Smooth muscle cell (in vitro differentiated cells): ENCODE data around the gene MAP1A. TPM values are rescaled to one million over a fixed set of nuclear protein-coding genes. Genes with fewer than 3 reads are reported as not detected.

ENCODE experiments used
- DNase-seq: peaks from one replicate; lab custom pipeline; 2025; ENCODE audit not compliant: unreplicated experiment; lab: John Stamatoyannopoulos, UW
- H2AFZ ChIP-seq: fragments of 200-600 bp; sonication (generic); 2 replicates; pipeline ENCODE4 v1.6.0; 2016; ENCODE audit warnings: antibody characterized with exemption, low read depth, mild to moderate bottlenecking
- H3F3A ChIP-seq: fragments of 200-600 bp; sonication (generic); 2 replicates; pipeline ENCODE4 v1.6.0; 2017; ENCODE audit warnings: antibody characterized with exemption, low read depth
- H3K27ac ChIP-seq: fragments of 200-600 bp; sonication (generic); 2 replicates; pipeline ENCODE4 v1.5.1; 2016; ENCODE audit warnings: low read depth, mild to moderate bottlenecking
- H3K27me3 ChIP-seq: fragments of 200-600 bp; sonication (generic); 2 replicates; pipeline ENCODE4 v1.6.1; 2016; ENCODE audit warnings: low read depth, mild to moderate bottlenecking
- H3K36me3 ChIP-seq: fragments of 200-600 bp; sonication (generic); 2 replicates; pipeline ENCODE4 v1.5.1; 2016; ENCODE audit warnings: low read depth
- H3K4me1 ChIP-seq: fragments of 200-600 bp; sonication (generic); 2 replicates; pipeline ENCODE4 v1.5.1; 2016; ENCODE audit warnings: low read depth
- H3K4me2 ChIP-seq: fragments of 200-600 bp; sonication (generic); 2 replicates; pipeline ENCODE4 v1.6.0; 2016; ENCODE audit warnings: mild to moderate bottlenecking
- H3K4me3 ChIP-seq: fragments of 200-600 bp; sonication (generic); 2 replicates; pipeline ENCODE4 v1.5.1; 2016; ENCODE audit warnings: mild to moderate bottlenecking
- H3K79me2 ChIP-seq: fragments of 200-600 bp; sonication (generic); 2 replicates; pipeline ENCODE4 v1.6.0; 2016; ENCODE audit warnings: low read depth, mild to moderate bottlenecking
- H3K9ac ChIP-seq: fragments of 200-600 bp; sonication (generic); 2 replicates; pipeline ENCODE4 v1.6.0; 2016; ENCODE audit warnings: low read depth
- H3K9me3 ChIP-seq: fragments of 200-600 bp; sonication (generic); replicated peaks from 2 replicates; pipeline ENCODE4 v1.5.1; 2016; ENCODE audit warnings: low read depth
- H4K20me1 ChIP-seq: fragments of 200-600 bp; sonication (generic); 2 replicates; pipeline ENCODE4 v1.6.0; 2016; ENCODE audit warnings: low read depth
- WGBS: methylation state at CpG from one replicate; pipeline ENCODE4 v1.1.7; 2016; ENCODE audit warnings: low lambda C conversion rate; 5-methylcytosine and 5-hydroxymethylcytosine counted together
- polyA plus RNA-seq: library from polyadenylated mRNA; unstranded; fragments of >200 nt; fragmentation: Nextera tagmentation; extraction: Ambion mirVana; gene quantifications from 2 replicates; pipeline ENCODE4 v1.2.1, GENCODE V29; 2016
- total RNA-seq: library from RNA; depleted of rRNA; stranded (reverse); fragments of >200 nt; gene quantifications from 2 replicates; pipeline ENCODE4 v1.2.3, GENCODE V29; 2014
- TF ChIP-seq, protein P1 (sequence below): fragments of 200-600 bp; sonication (generic); IDR thresholded peaks from 2 replicates; pipeline ENCODE4 v1.5.1; 2017; ENCODE audit warnings: borderline replicate concordance, mild to moderate bottlenecking, antibody characterized with exemption; ENCODE audit not compliant: insufficient read depth, poor library complexity, severe bottlenecking

Gene MAP1A
- 25.9 and 27.1 TPM in 2 replicates for total RNA-seq
- 14.6 and 15.7 TPM in 2 replicates for polyA plus RNA-seq

DNA sequence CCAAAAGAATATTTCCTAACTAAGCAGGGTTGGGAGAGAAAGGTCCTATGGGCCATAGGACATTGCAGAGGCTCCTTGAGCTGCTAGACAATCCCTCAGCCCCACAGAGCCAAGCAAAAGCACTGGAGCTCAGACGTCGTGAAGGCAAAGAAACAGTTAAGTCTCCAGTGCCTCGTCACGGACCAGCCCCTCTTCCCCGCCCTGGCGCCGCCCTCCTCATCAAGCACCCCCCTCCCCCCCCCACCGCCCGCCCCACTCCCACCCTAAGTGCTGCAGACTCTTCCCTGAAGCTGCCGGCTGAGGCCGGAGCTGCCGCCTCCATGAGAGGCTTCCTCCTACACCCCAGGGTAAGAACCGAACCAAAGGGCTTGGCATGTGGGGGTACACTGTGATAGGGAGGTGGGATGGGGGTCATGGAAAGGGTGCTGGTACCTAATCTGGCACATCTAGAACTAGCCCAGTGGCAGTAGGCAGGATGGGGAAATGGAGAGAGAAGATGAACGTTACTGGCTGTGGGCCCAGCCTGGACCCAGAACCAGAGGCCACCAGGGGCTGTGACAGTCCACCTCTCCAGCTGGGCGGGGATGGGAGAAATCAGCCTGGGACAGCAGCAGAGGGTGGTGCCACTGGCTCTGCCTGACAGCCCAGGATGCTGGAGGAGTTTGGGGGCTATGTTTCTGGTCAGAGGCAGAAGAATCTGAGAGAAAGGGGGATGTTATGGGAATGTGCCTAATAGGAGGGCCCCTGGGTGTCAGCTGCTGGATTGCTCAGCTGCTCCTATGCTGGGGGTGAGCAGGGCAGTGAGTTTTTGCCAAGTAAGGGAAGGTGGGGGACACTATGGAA lies at the start of gene MAP1A:
TSS of gene MAP1A (plus strand) at position 255 of the 843 bp plus-strand sequence. CDS start 3,866 bp downstream, outside the sequence.
- Histone ChIP-seq H3K9ac (peak within 1 kb of the TSS; percentile 75), H3K4me3 (peak within 1 kb of the TSS; percentile 82), H3K4me1 (peaks cover 42% of the 10 kb centered on the region), H3K36me3 (peaks cover 5% of the 10 kb centered on the region), H3K4me2 (peak within 1 kb of the TSS; percentile 99), H3K79me2 (peaks cover 12% of the 10 kb centered on the region), H3K27me3 (no peaks in the 10 kb centered on the region), H3K27ac (peak within 1 kb of the TSS; percentile 92), H3F3A (peaks cover 13% of the 10 kb centered on the region), H3K9me3 (no peaks in the 10 kb centered on the region), H2AFZ (peak within 1 kb of the TSS; percentile 96), H4K20me1 (peaks cover 23% of the 10 kb centered on the region)
- TF ChIP-seq, protein P1, sequence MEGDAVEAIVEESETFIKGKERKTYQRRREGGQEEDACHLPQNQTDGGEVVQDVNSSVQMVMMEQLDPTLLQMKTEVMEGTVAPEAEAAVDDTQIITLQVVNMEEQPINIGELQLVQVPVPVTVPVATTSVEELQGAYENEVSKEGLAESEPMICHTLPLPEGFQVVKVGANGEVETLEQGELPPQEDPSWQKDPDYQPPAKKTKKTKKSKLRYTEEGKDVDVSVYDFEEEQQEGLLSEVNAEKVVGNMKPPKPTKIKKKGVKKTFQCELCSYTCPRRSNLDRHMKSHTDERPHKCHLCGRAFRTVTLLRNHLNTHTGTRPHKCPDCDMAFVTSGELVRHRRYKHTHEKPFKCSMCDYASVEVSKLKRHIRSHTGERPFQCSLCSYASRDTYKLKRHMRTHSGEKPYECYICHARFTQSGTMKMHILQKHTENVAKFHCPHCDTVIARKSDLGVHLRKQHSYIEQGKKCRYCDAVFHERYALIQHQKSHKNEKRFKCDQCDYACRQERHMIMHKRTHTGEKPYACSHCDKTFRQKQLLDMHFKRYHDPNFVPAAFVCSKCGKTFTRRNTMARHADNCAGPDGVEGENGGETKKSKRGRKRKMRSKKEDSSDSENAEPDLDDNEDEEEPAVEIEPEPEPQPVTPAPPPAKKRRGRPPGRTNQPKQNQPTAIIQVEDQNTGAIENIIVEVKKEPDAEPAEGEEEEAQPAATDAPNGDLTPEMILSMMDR, result no peak
- DNase-seq, result peak; percentile 68
- WGBS, result 2% methylated on average over 15 of the region's 15 CpGs

GRCh38 chr15:43469867-43470266 lies 47.5 kb upstream of the MAP1A start:
- DNase-seq, result no peak
- H3K9ac ChIP-seq, result no peak overlapping the region
- no peak overlapping the region for H3K4me2 ChIP-seq
- H3K27me3 ChIP-seq, result no peaks in the 10 kb centered on the region
- TF ChIP-seq, protein P1, result no peak
- no peak overlapping the region for H3K4me3 ChIP-seq
- 91% methylated on average over 3 of the region's 3 CpGs for WGBS
- no peaks in the 10 kb centered on the region for H3K9me3 ChIP-seq
- no peaks in the 10 kb centered on the region for H3F3A ChIP-seq
- no peak overlapping the region for H2AFZ ChIP-seq
- H3K4me1 ChIP-seq, result no peaks in the 10 kb centered on the region
- H3K36me3 ChIP-seq, result peaks cover 21% of the 10 kb centered on the region
- no peak overlapping the region for H3K27ac ChIP-seq
- H3K79me2 ChIP-seq, result no peaks in the 10 kb centered on the region
- peaks cover 9% of the 10 kb centered on the region for H4K20me1 ChIP-seq

DNA sequence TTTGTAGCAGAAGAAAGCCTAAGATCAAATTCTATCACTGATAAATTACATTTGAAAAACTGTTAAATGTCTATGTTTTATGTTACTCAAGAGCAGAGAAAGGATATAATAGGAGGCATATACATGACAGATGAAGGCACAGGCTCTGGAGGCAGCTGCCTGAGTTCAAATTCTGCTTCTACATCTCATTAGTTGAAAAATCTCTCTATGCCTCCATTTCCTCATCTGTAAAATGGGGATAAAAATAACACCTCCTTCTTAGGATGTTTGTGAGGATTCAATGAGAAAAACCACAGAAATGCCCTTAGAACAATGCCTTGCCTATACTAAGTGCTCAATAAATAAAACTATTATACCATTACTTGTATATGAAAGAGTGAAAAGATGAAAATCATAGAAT lies 45.4 kb upstream of the MAP1A start:
- Histone ChIP-seq H3K4me1 (no peaks in the 10 kb centered on the region), H3K4me3 (no peak overlapping the region), H2AFZ (no peak overlapping the region), H3F3A (no peaks in the 10 kb centered on the region), H3K27me3 (no peaks in the 10 kb centered on the region), H3K9me3 (no peaks in the 10 kb centered on the region), H3K79me2 (no peaks in the 10 kb centered on the region), H3K9ac (no peak overlapping the region), H3K4me2 (no peak overlapping the region), H4K20me1 (peaks cover 11% of the 10 kb centered on the region), H3K36me3 (peaks cover 36% of the 10 kb centered on the region), H3K27ac (no peak overlapping the region)
- DNase-seq, result no peak
- TF ChIP-seq, protein P1, result no peak

DNA sequence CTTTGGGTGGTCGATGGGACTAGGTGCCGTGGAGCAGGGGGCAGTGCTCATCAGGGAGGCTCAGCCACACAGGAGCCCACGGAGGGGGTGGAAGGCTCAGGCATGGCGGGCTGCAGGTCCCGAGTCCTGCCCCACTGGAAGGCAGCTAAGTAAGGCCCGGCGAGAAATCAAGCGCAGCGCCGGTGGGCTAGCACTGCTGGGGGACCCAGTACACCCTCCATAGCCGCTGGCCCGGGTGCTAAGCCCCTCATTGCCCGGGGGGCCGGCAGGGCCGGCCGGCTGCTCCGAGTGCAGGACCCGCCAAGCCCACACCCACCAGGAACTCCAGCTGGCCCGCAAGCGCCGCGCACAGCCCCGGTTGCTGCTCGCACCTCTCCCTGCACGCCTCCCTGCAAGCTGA lies 43.5 kb upstream of the MAP1A start:
- H3K27ac ChIP-seq, result no peak overlapping the region
- peaks cover 19% of the 10 kb centered on the region for H4K20me1 ChIP-seq
- H3K27me3 ChIP-seq, result no peaks in the 10 kb centered on the region
- H3K9ac ChIP-seq, result no peak overlapping the region
- H3K9me3 ChIP-seq, result no peaks in the 10 kb centered on the region
- no peaks in the 10 kb centered on the region for H3F3A ChIP-seq
- H2AFZ ChIP-seq, result no peak overlapping the region
- no peak overlapping the region for H3K4me3 ChIP-seq
- no peaks in the 10 kb centered on the region for H3K79me2 ChIP-seq
- TF ChIP-seq, protein P1, result no peak
- no peaks in the 10 kb centered on the region for H3K4me1 ChIP-seq
- WGBS, result 96% methylated on average over 19 of the region's 25 CpGs
- H3K36me3 ChIP-seq, result peaks cover 51% of the 10 kb centered on the region
- H3K4me2 ChIP-seq, result no peak overlapping the region
- no peak for DNase-seq
